HG02852 (cell line): ENCODE data around the gene QRICH2.
"Not testable (repeated sequence)": the region's sequence is repeated elsewhere in the genome, so short reads cannot be mapped to it uniquely, and the experiment has no call there.

Source experiments
- ATAC-seq: cut with Tn5 transposase; IDR thresholded peaks from one replicate; pipeline ENCODE4 v1.9.1; 2021; ENCODE audit warnings: mild to moderate bottlenecking, moderate library complexity; ENCODE audit not compliant: unreplicated experiment

The QRICH2 gene

GRCh38 chr17:76327696-76328095 is 19.6 kb upstream of the QRICH2 start:
- ATAC-seq, result no peak

- ATAC-seq, result no peak
Measured at GRCh38 chr17:76326306-76326705, 18.2 kb upstream of the QRICH2 start.

GRCh38 chr17:76318586-76318985 is 10.5 kb upstream of the QRICH2 start:
- no peak for ATAC-seq

GRCh38 chr17:76317535-76317934 is 9.5 kb upstream of the QRICH2 start:
- ATAC-seq, result no peak

GRCh38 chr17:76314392-76315227 is 6.5 kb upstream of the QRICH2 start:
- ATAC-seq, result no peak

GRCh38 chr17:76312735-76313134 is 4.7 kb upstream of the QRICH2 start:
- no peak for ATAC-seq

- no peak for ATAC-seq
Measured at GRCh38 chr17:76309461-76309860, 1.4 kb upstream of the QRICH2 start.

- ATAC-seq, result no peak
Measured at GRCh38 chr17:76307299-76307965, 644 bp downstream of the QRICH2 start.

- ATAC-seq, result not testable (repeated sequence)
Measured at GRCh38 chr17:76305135-76305454, 3.0 kb downstream of the QRICH2 start.

GRCh38 chr17:76304226-76305134 is 3.6 kb downstream of the QRICH2 start:
- ATAC-seq, result no peak

GRCh38 chr17:76297436-76297835 is 10.6 kb downstream of the QRICH2 start:
- no peak for ATAC-seq

- no peak for ATAC-seq
Measured at GRCh38 chr17:76296889-76297288, 11.2 kb downstream of the QRICH2 start.

- ATAC-seq, result no peak
Measured at GRCh38 chr17:76296186-76296585, 11.9 kb downstream of the QRICH2 start.

- ATAC-seq, result no peak
Measured at GRCh38 chr17:76293106-76293505, 15.0 kb downstream of the QRICH2 start.

GRCh38 chr17:76292567-76292966 is 15.5 kb downstream of the QRICH2 start:
- no peak for ATAC-seq

- ATAC-seq, result no peak
Measured at GRCh38 chr17:76281573-76282371, 26.3 kb downstream of the QRICH2 start.

GRCh38 chr17:76280650-76281049 is 27.4 kb downstream of the QRICH2 start:
- ATAC-seq, result no peak

GRCh38 chr17:76279742-76280287 is 28.3 kb downstream of the QRICH2 start:
- no peak for ATAC-seq

- ATAC-seq, result no peak
Measured at GRCh38 chr17:76278952-76279741, 28.9 kb downstream of the QRICH2 start.
